Right cardiac atrium (tissue), 5 donors: Measurements from ENCODE around the gene RWDD3. TPM values are rescaled to one million over a fixed set of nuclear protein-coding genes. Genes with fewer than 3 reads are reported as not detected.

Experiments
- ATAC-seq, 2 donors: fragments of 200-7000 bp; cut with Tn5 transposase; one replicate each; pipeline versions ENCODE4 v1.8.0 to v1.9.1; 2020; ENCODE audit warnings: moderate library complexity in 2 of 2, mild to moderate bottlenecking in 1 of 2
- DNase-seq, 3 donors: peaks; one replicate each; pipeline ENCODE4 v3.0.0-alpha.2; 2020
- H3K27ac ChIP-seq: one replicate; pipeline ENCODE4 v1.5.1; 2013; ENCODE audit warnings: mild to moderate bottlenecking, low read length, control low read depth, moderate library complexity
- H3K27me3 ChIP-seq: one replicate; pipeline ENCODE4 v1.6.1; 2013; ENCODE audit not compliant: control insufficient read depth, insufficient read depth
- H3K4me1 ChIP-seq: one replicate; pipeline ENCODE4 v1.6.1; 2013; ENCODE audit warnings: low read length; ENCODE audit not compliant: control insufficient read depth, insufficient read depth
- H3K4me3 ChIP-seq: one replicate; pipeline ENCODE4 v1.5.1; 2013; ENCODE audit warnings: low read length, control low read depth
- H3K9me3 ChIP-seq: one replicate; pipeline ENCODE4 v1.6.1; 2013; ENCODE audit warnings: low read length; ENCODE audit not compliant: control insufficient read depth
- whole genome bisulfite sequencing: extraction: QIAGEN DNeasy Blood & Tissue Kit; methylation state at CpG from one replicate; pipeline ENCODE4 v1.1.7; 2013; 5-methylcytosine and 5-hydroxymethylcytosine counted together
- intact Hi-C, 4 donors: fragments of 100-400 bp; cut with DNase I; formaldehyde crosslinking; loops; one replicate each; pipeline versions ENCODE4 v1.11.0 to v1.14.0; 2022 to 2023
- polyA plus RNA-seq: library from polyadenylated mRNA; stranded (reverse); fragments of 200-250 nt; gene quantifications from one replicate; pipeline ENCODE4 v1.2.3, GENCODE V29; 2013
- total RNA-seq, 4 donors: library from RNA; stranded (reverse); fragmentation: NEBNext Ultra II Directional; extraction: Animal tissue kit (Norgen Biotek cat#: 25700); gene quantifications; one replicate each; pipeline ENCODE4 v1.2.1, GENCODE V29; 2021
- donor health status: healthy with polysubstance abuse.
- donor health status: DM: no; HTN: yes; CAD: no.
- donor health status: DM: no; HTN: no; CAD: no.
- donor health status: DM: no; HTN: yes; CAD: no; lungs with severe emphysema.
- donor health status: DM: yes; HTN: yes; CAD: no.

The RWDD3 gene
- total and polyA plus RNA-seq, 5 donors: 13.6 to 31.1 (median 17.7) TPM

DNA sequence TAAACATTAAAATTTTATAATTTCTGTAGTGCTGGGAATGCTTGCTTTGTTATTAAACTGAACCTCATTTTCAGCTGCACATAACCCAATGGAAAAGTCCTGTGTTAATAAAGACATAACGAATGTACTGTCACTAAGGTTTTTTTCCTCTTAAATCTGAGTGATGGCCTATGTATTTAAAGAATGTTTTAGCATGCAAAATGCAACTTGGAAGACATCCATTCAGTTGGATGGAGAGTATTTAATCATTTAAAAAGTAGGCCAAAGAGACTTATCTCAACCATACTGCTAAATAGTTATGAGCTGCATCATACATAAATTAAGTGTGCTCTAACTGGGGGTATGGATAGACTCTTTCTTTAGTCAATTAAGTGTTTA, 48.5 kb downstream of the RWDD3 start:
- intact Hi-C loops: no loop called here
- DNase-seq (no peak), ATAC-seq (no peak)
- H3K4me1 ChIP-seq: no peaks in the 10 kb centered on the region
- no peaks in the 10 kb centered on the region for H3K9me3 ChIP-seq
- no peak overlapping the region for H3K27ac ChIP-seq
- H3K4me3 ChIP-seq: no peak overlapping the region
- 74% methylated on average over 1 of the region's 1 CpG for WGBS
- no peaks in the 10 kb centered on the region for H3K27me3 ChIP-seq

- DNase-seq (no peak), ATAC-seq (no peak)
- H3K4me1 ChIP-seq: no peaks in the 10 kb centered on the region
- intact Hi-C loops: no loop called here
- H3K27me3 ChIP-seq: no peaks in the 10 kb centered on the region
- no peak overlapping the region for H3K4me3 ChIP-seq
- H3K27ac ChIP-seq: no peak overlapping the region
- no peaks in the 10 kb centered on the region for H3K9me3 ChIP-seq
- WGBS: 86% methylated on average over 2 of the region's 2 CpGs
These were observed 50.4 kb downstream of the RWDD3 start for GRCh38 chr1:95284420-95284819.

- Histone ChIP-seq H3K27me3 (no peaks in the 10 kb centered on the region), H3K4me1 (no peaks in the 10 kb centered on the region), H3K9me3 (no peaks in the 10 kb centered on the region), H3K27ac (no peak overlapping the region), H3K4me3 (no peak overlapping the region)
- intact Hi-C loops: no loop called here
- WGBS: 68% methylated on average over 5 of the region's 5 CpGs
- ATAC-seq: no peak
- no peak for DNase-seq
These were observed 52.5 kb downstream of the RWDD3 start for GRCh38 chr1:95286479-95286878.

GRCh38 chr1:95287081-95287480, 53.1 kb downstream of the RWDD3 start:
- 90% methylated on average over 2 of the region's 2 CpGs for WGBS
- ATAC-seq: no peak

GRCh38 chr1:95287825-95288224, 53.8 kb downstream of the RWDD3 start:
- WGBS: 67% methylated on average over 2 of the region's 2 CpGs
- no peak overlapping the region for H3K4me3 ChIP-seq
- no peaks in the 10 kb centered on the region for H3K27me3 ChIP-seq
- H3K4me1 ChIP-seq: no peaks in the 10 kb centered on the region
- ATAC-seq (no peak), DNase-seq (no peak)
- intact Hi-C loops: no loop called here
- no peak overlapping the region for H3K27ac ChIP-seq
- H3K9me3 ChIP-seq: no peaks in the 10 kb centered on the region

More at GRCh38 chr1:95287081-95287480, 53.1 kb downstream of the RWDD3 start:
- no peak overlapping the region for H3K4me3 ChIP-seq
- intact Hi-C loops: no loop called here
- H3K27ac ChIP-seq: no peak overlapping the region
- DNase-seq: no peak
- no peaks in the 10 kb centered on the region for H3K27me3 ChIP-seq
- H3K4me1 ChIP-seq: no peaks in the 10 kb centered on the region
- no peaks in the 10 kb centered on the region for H3K9me3 ChIP-seq

Other genes starting within 250 kb of the RWDD3 start
- 1 to 10 TPM; 3.4 to 7.4 (median 3.7) TPM for gene ALG14, start 161.3 kb upstream of the RWDD3 start, total RNA-seq
- 0.97 TPM for gene ALG14, start 161.3 kb upstream of the RWDD3 start, polyA plus RNA-seq
- gene TLCD4, start 116.9 kb upstream of the RWDD3 start, total RNA-seq: 10 to 100 TPM; 70.0 to 91.6 (median 77.6) TPM
- gene TLCD4, start 116.9 kb upstream of the RWDD3 start, polyA plus RNA-seq: 18.2 TPM